CD4-positive, alpha-beta T cell treated with Interleukin-12 subunit alpha and Interleukin-12 subunit beta, for 1 hour (primary cell): ENCODE measurements around the gene ING1.
"Not testable (repeated sequence)": the region's sequence is repeated elsewhere in the genome, so short reads cannot be mapped to it uniquely, and the experiment has no call there.

ENCODE experiments used
- DNase-seq: peaks from one replicate; pipeline ENCODE4 v3.0.0-alpha.2; 2020

Gene ING1

GRCh38 chr13:110719036-110719710 is 5.7 kb downstream of the ING1 start:
- no peak for DNase-seq

GRCh38 chr13:110722971-110723370 is 9.5 kb downstream of the ING1 start:
- DNase-seq, result no peak

- DNase-seq, result no peak
Observed at GRCh38 chr13:110723598-110723997, 10.1 kb downstream of the ING1 start.

GRCh38 chr13:110726153-110726552 is 12.7 kb downstream of the ING1 start:
- not testable (repeated sequence) for DNase-seq

- DNase-seq, result peak; percentile 61
Observed at GRCh38 chr13:110726726-110727125, 13.2 kb downstream of the ING1 start.

GRCh38 chr13:110731072-110731471 is 17.6 kb downstream of the ING1 start:
- no peak for DNase-seq

- DNase-seq, result no peak
Observed at GRCh38 chr13:110734561-110734960, 21.1 kb downstream of the ING1 start.

GRCh38 chr13:110737555-110737954 is 24.1 kb downstream of the ING1 start:
- DNase-seq, result no peak

- no peak for DNase-seq
Observed at GRCh38 chr13:110743687-110744086, 30.2 kb downstream of the ING1 start.

GRCh38 chr13:110746438-110746837 is 32.9 kb downstream of the ING1 start:
- DNase-seq, result no peak

- no peak for DNase-seq
Observed at GRCh38 chr13:110748271-110748670, 34.8 kb downstream of the ING1 start.

- no peak for DNase-seq
Observed at GRCh38 chr13:110756219-110756631, 42.7 kb downstream of the ING1 start.

GRCh38 chr13:110757296-110757695 is 43.8 kb downstream of the ING1 start:
- no peak for DNase-seq

- no peak for DNase-seq
Observed at GRCh38 chr13:110758195-110758805, 44.8 kb downstream of the ING1 start.

- no peak for DNase-seq
Observed at GRCh38 chr13:110759710-110760109, 46.2 kb downstream of the ING1 start.

GRCh38 chr13:110760611-110761010 is 47.1 kb downstream of the ING1 start:
- DNase-seq, result no peak

- DNase-seq, result no peak
Observed at GRCh38 chr13:110766671-110767430, 53.4 kb downstream of the ING1 start.

- DNase-seq, result no peak
Observed at GRCh38 chr13:110767476-110767875, 54.0 kb downstream of the ING1 start.

GRCh38 chr13:110769097-110769496 is 55.6 kb downstream of the ING1 start:
- DNase-seq, result no peak

GRCh38 chr13:110770678-110771077 is 57.2 kb downstream of the ING1 start:
- DNase-seq, result no peak

- no peak for DNase-seq
Observed at GRCh38 chr13:110771194-110771593, 57.7 kb downstream of the ING1 start.

- no peak for DNase-seq
Observed at GRCh38 chr13:110772091-110772984, 58.8 kb downstream of the ING1 start.
